ENCODE measurements around the gene SLA2.

- TF ChIP-seq EZH2 (IDR thresholded peaks at IDR 0.05; ENCODE audit: insufficient read depth, poor library complexity, severe bottlenecking) (no peak), EZH2phosphoT487 (IDR thresholded peaks at IDR 0.05; ENCODE audit: insufficient read depth, low read depth) (no peak)
Measured at GRCh38 chr20:36632147-36632486, 13.9 kb downstream of the SLA2 start.

All from GM23248 (cell line).